MCF 10A (cell line): Measurements from ENCODE around the gene PTPRN2. TPM values are rescaled to one million over a fixed set of nuclear protein-coding genes. Genes with fewer than 3 reads are reported as not detected.

Experiments
- BruUV-seq: library from RNA; stranded (reverse); fragments of 400-500 nt; replicated peaks from 2 replicates; lab custom pipeline; 2021; lab: Mats Ljungman, UMichigan
- CTCF ChIA-PET: fragments of 300-600 bp; sonication (Branson Sonifier 250); formaldehyde crosslinking; extraction: SDS; loops from one replicate; lab custom pipeline; 2021; ENCODE audit warnings: antibody characterized with exemption, inconsistent platforms; lab: Yijun Ruan, JAX
- POLR2A ChIA-PET: fragments of 300-600, 350-650 bp; sonication (Branson Sonifier 250); formaldehyde crosslinking; extraction: SDS; loops from one replicate; lab custom pipeline; 2020; ENCODE audit warnings: antibody characterized with exemption, inconsistent platforms; lab: Yijun Ruan, JAX
- DNase-seq: peaks from one replicate; pipeline ENCODE4 v3.0.0-alpha.2; 2018; ENCODE audit not compliant: unreplicated experiment
- H3K27ac Mint-ChIP-seq: one replicate; pipeline ENCODE4 v1.8.0; 2022; ENCODE audit warnings: mild to moderate bottlenecking, low read depth, mixed read lengths; ENCODE audit not compliant: unreplicated experiment
- H3K27me3 Mint-ChIP-seq: one replicate; pipeline ENCODE4 v1.8.0; 2022; ENCODE audit warnings: mixed read lengths; ENCODE audit not compliant: insufficient read depth, unreplicated experiment
- H3K36me3 Mint-ChIP-seq: one replicate; pipeline ENCODE4 v1.8.0; 2022; ENCODE audit warnings: mild to moderate bottlenecking, moderate library complexity, mixed read lengths; ENCODE audit not compliant: insufficient read depth, unreplicated experiment
- H3K4me1 Mint-ChIP-seq: one replicate; pipeline ENCODE4 v1.8.0; 2022; ENCODE audit warnings: mixed read lengths; ENCODE audit not compliant: insufficient read depth, unreplicated experiment
- H3K4me3 Mint-ChIP-seq: one replicate; pipeline ENCODE4 v1.8.0; 2022; ENCODE audit warnings: mild to moderate bottlenecking, moderate library complexity, mixed read lengths; ENCODE audit not compliant: unreplicated experiment
- H3K9me3 Mint-ChIP-seq: one replicate; pipeline ENCODE4 v1.8.0; 2022; ENCODE audit warnings: mixed read lengths; ENCODE audit not compliant: unreplicated experiment
- CTCF ChIP-seq: fragments of 200-600 bp; IDR thresholded peaks from one replicate; pipeline ENCODE4 v1.8.0; 2022; ENCODE audit warnings: antibody characterized with exemption, mild to moderate bottlenecking; ENCODE audit not compliant: unreplicated experiment
- intact Hi-C: fragments of 100-400 bp; cut with micrococcal nuclease; formaldehyde crosslinking; loops from 2 replicates; pipeline ENCODE4 v1.14.1; 2022
- total RNA-seq: library from RNA; stranded (reverse); gene quantifications from 2 replicates; pipeline ENCODE4 v1.2.3, GENCODE V29; 2022

Gene PTPRN2
- total RNA-seq, 1 experiment from 2014 or later: 4.5 TPM

- H3K27me3 Mint-ChIP-seq: peaks cover 22% of the 10 kb centered on the region
Measured at GRCh38 chr7:158499082-158499455, 88.6 kb downstream of the PTPRN2 start.

GRCh38 chr7:158498443-158499081, 89.1 kb downstream of the PTPRN2 start:
- Mint-ChIP-seq H3K4me3 (no peak overlapping the region), H3K27me3 (peaks cover 20% of the 10 kb centered on the region), H3K9me3 (no peaks in the 10 kb centered on the region), H3K4me1 (no peaks in the 10 kb centered on the region), H3K27ac (no peak overlapping the region), H3K36me3 (no peaks in the 10 kb centered on the region)
- ChIA-PET CTCF (interaction anchor here (0.6 to 1.1 kb wide), 4 partner anchors 11 to 1111 kb away, joined by 3 read pairs; no protein-coding TSS in a partner anchor), POLR2A (no interaction called here)
- no peak for DNase-seq
- BruUV-seq: no TSS peak
- intact Hi-C loops: no loop called here
- no peak for TF ChIP-seq CTCF

More at GRCh38 chr7:158499082-158499455, 88.6 kb downstream of the PTPRN2 start:
- intact Hi-C loops: no loop called here
- Mint-ChIP-seq H3K9me3 (no peaks in the 10 kb centered on the region), H3K4me1 (no peaks in the 10 kb centered on the region), H3K4me3 (no peak overlapping the region), H3K27ac (no peak overlapping the region), H3K36me3 (no peaks in the 10 kb centered on the region)
- ChIA-PET POLR2A (no interaction called here), CTCF (interaction anchor here (0.7 to 1.1 kb wide), 2 partner anchors 477 to 1112 kb away, joined by 3 to 4 read pairs; no protein-coding TSS in a partner anchor)
- DNase-seq: no peak
- BruUV-seq: no TSS peak
- TF ChIP-seq CTCF: no peak

- no peak for TF ChIP-seq CTCF
- Mint-ChIP-seq H3K36me3 (no peaks in the 10 kb centered on the region), H3K4me1 (no peaks in the 10 kb centered on the region), H3K4me3 (no peak overlapping the region), H3K27me3 (peaks cover 12% of the 10 kb centered on the region), H3K9me3 (no peaks in the 10 kb centered on the region), H3K27ac (no peak overlapping the region)
- no TSS peak for BruUV-seq
- POLR2A ChIA-PET: no interaction called here
- CTCF ChIA-PET: interaction anchor here (0.6 to 0.9 kb wide), 4 partner anchors 12 to 127 kb away, joined by 3 read pairs; no protein-coding TSS in a partner anchor
- DNase-seq: no peak
- intact Hi-C loops: no loop called here
Measured at GRCh38 chr7:158497627-158498026, 90.0 kb downstream of the PTPRN2 start.

DNA sequence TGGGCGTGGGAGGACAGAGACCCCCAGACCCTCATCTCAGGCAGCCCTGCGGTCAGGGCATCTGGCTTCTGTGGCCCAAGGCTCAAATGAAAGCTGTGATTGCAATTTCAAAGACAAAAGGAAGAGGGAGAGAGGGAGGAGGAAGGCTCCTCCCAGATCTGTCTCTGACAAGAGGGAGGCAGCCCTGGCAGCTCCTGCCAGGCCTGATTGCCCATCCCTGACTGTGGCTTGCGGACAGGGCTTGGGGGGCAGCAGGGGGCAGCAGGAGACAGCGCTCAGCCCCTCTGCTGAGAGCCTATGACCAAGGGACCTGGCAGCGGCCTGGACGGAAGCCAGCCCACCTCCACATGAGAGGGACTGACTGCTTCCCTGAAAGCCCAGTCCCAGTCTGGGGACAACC, 91.8 kb downstream of the PTPRN2 start:
- no peak overlapping the region for H3K4me3 Mint-ChIP-seq
- no peaks in the 10 kb centered on the region for H3K9me3 Mint-ChIP-seq
- peak; percentile 18 for TF ChIP-seq CTCF
- BruUV-seq: no TSS peak
- H3K27me3 Mint-ChIP-seq: peaks cover 24% of the 10 kb centered on the region
- CTCF ChIA-PET: no interaction called here
- intact Hi-C loops: loop anchor here (1.0 kb wide), 1 partner anchor 77 kb away; no protein-coding TSS in a partner anchor
- H3K4me1 Mint-ChIP-seq: no peaks in the 10 kb centered on the region
- POLR2A ChIA-PET: no interaction called here
- DNase-seq: peak; percentile 49
- no peak overlapping the region for H3K27ac Mint-ChIP-seq
- no peaks in the 10 kb centered on the region for H3K36me3 Mint-ChIP-seq
